HCT116 (cell line): ENCODE measurements around the gene TRPM1.

Experiments used
- EGR1 ChIP-seq: IDR thresholded peaks from 2 replicates; pipeline ENCODE4 v1.6.1; 2012; ENCODE audit warnings: low read depth
- EZH2 ChIP-seq: fragments of 200-600 bp; sonication (generic); IDR thresholded peaks from 2 replicates; pipeline ENCODE4 v1.6.1; 2017; ENCODE audit warnings: antibody characterized with exemption, mixed run types
- EZH2phosphoT487 ChIP-seq: fragments of 200-600 bp; IDR thresholded peaks from 2 replicates; pipeline ENCODE4 v1.6.1; 2018; ENCODE audit warnings: antibody characterized with exemption, borderline replicate concordance
- MAX ChIP-seq: IDR thresholded peaks from 2 replicates; pipeline ENCODE4 v1.6.1; 2012
- POLR2A ChIP-seq: IDR thresholded peaks from 2 replicates; pipeline ENCODE4 v1.7.0; 2011; ENCODE audit warnings: borderline replicate concordance; ENCODE audit not compliant: insufficient read depth, insufficient read length; ENCODE audit errors: extremely low read depth
- RAD21 ChIP-seq: IDR thresholded peaks from 2 replicates; pipeline ENCODE4 v1.6.1; 2012; ENCODE audit warnings: low read depth, mild to moderate bottlenecking
- REST ChIP-seq: IDR thresholded peaks from 2 replicates; pipeline ENCODE4 v1.6.1; 2012; ENCODE audit warnings: low read depth
- SIN3A ChIP-seq: IDR thresholded peaks from 2 replicates; pipeline ENCODE4 v1.6.1; 2012; ENCODE audit warnings: low read depth
- SRF ChIP-seq: IDR thresholded peaks from 2 replicates; pipeline ENCODE4 v1.6.1; 2012; ENCODE audit warnings: low read depth
- TF ChIP-seq, protein P1 (sequence below), 3 experiments: fragments of 200-600 bp in 1 of 3; sonication (generic) in 1 of 3; IDR thresholded peaks in 2 of 3; conservative IDR thresholded peaks in 1 of 3; 2 replicates each; pipeline ENCODE4 v1.5.1; 2012 to 2017; ENCODE audit warnings: low read depth in 2 of 3, low read length in 2 of 3, antibody characterized with exemption in 1 of 3, borderline replicate concordance in 1 of 3, control low read depth in 1 of 3, mild to moderate bottlenecking in 1 of 3, mixed read lengths in 1 of 3, mixed run types in 1 of 3, moderate library complexity in 1 of 3; ENCODE audit not compliant: insufficient read depth in 1 of 3
- TF ChIP-seq, protein P2 (sequence below): IDR thresholded peaks from 2 replicates; pipeline ENCODE4 v1.6.1; 2012

DNA sequence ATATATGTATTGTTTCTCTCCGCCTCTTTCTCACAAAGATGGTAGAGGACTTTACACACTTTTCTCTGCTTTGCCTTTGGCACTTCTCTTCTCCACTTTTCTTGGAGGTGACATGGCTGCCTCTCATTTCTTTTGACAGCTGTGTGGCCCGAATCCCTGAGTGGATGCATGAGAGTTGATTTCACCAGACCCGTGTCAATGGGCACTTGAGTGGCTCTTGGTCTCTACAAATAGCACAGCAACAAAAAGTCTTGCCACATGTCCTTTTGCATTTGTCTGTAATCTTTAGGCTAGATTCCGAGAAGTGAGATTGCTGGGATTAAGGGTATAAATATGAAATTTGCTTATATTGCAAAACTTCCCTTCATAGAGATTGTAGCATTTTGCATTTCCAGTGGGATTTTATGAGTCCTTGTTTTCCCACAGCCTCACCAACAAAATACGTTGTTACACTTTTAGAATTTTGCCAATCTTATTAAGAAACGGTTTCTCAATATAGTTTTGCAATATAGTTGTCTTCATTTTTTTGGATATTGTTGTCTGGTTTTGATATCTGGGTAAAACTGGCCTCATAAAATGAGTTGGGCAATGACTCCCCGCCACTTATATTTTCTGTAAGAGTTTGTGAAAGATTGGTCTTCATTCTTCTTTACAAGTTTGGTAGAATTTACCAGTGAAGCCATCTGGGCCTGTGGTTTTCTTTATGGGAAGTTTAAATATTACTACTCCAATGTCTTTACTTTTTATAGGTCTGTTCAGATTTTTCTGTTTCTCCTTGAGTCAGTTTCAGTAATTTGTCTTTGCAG lies 5.2 kb upstream of the TRPM1 start:
- no peak for TF ChIP-seq SIN3A
- TF ChIP-seq, protein P1, sequence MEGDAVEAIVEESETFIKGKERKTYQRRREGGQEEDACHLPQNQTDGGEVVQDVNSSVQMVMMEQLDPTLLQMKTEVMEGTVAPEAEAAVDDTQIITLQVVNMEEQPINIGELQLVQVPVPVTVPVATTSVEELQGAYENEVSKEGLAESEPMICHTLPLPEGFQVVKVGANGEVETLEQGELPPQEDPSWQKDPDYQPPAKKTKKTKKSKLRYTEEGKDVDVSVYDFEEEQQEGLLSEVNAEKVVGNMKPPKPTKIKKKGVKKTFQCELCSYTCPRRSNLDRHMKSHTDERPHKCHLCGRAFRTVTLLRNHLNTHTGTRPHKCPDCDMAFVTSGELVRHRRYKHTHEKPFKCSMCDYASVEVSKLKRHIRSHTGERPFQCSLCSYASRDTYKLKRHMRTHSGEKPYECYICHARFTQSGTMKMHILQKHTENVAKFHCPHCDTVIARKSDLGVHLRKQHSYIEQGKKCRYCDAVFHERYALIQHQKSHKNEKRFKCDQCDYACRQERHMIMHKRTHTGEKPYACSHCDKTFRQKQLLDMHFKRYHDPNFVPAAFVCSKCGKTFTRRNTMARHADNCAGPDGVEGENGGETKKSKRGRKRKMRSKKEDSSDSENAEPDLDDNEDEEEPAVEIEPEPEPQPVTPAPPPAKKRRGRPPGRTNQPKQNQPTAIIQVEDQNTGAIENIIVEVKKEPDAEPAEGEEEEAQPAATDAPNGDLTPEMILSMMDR (IDR thresholded peaks at IDR 0.05 in 2 of 3, conservative IDR thresholded peaks at IDR 0.05 in 1 of 3; ENCODE audit: borderline replicate concordance in 1 of 3, insufficient read depth in 1 of 3, low read depth in 2 of 3, low read length in 2 of 3) = no peak
- no peak for TF ChIP-seq POLR2A
- no peak for TF ChIP-seq EZH2
- TF ChIP-seq EZH2phosphoT487 = no peak
- no peak for TF ChIP-seq SRF
- TF ChIP-seq EGR1 = no peak
- no peak for TF ChIP-seq RAD21
- TF ChIP-seq, protein P2, sequence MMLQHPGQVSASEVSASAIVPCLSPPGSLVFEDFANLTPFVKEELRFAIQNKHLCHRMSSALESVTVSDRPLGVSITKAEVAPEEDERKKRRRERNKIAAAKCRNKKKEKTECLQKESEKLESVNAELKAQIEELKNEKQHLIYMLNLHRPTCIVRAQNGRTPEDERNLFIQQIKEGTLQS = no peak
- no peak for TF ChIP-seq REST
- no peak for TF ChIP-seq MAX
